Fibroblast of pulmonary artery (primary cell): ENCODE results near the gene KIRREL2.

Experiments
- DNase-seq: peaks from one replicate; pipeline ENCODE4 v3.0.0-alpha.2; 2010; ENCODE audit warnings: low read depth
- H3K4me3 ChIP-seq: replicated peaks from 2 replicates; pipeline ENCODE4 v1.5.1; 2011; ENCODE audit warnings: low read depth, mild to moderate bottlenecking, control low read depth, low read length, moderate library complexity
- CTCF ChIP-seq: IDR thresholded peaks from 2 replicates; pipeline ENCODE4 v1.5.1; 2011; ENCODE audit warnings: mild to moderate bottlenecking, control low read depth, low read length, inconsistent platforms; ENCODE audit errors: missing control alignments

Gene KIRREL2

GRCh38 chr19:35852029-35852780 lies 4.5 kb upstream of the KIRREL2 start, which contains the start of gene NPHS1:
NPHS1 (minus strand) TSS chr19:35852504; CDS start chr19:35851837, 667 bp downstream.
- no peak for DNase-seq
- H3K4me3 ChIP-seq, result no peak within 1 kb of the TSS
- TF ChIP-seq CTCF, result no peak

GRCh38 chr19:35853038-35853756 lies 3.5 kb upstream of the KIRREL2 start:
- no peak for DNase-seq
- H3K4me3 ChIP-seq, result no peak overlapping the region
- no peak for TF ChIP-seq CTCF

GRCh38 chr19:35858311-35858710 lies 1.6 kb downstream of the KIRREL2 start:
- DNase-seq, result no peak
- no peak for TF ChIP-seq CTCF

GRCh38 chr19:35859414-35859813 lies 2.7 kb downstream of the KIRREL2 start:
- TF ChIP-seq CTCF, result no peak
- no peak overlapping the region for H3K4me3 ChIP-seq
- no peak for DNase-seq

More at GRCh38 chr19:35858311-35858710, 1.6 kb downstream of the KIRREL2 start:
- H3K4me3 ChIP-seq, result no peak overlapping the region

- TF ChIP-seq CTCF, result no peak
- no peak overlapping the region for H3K4me3 ChIP-seq
- no peak for DNase-seq
These were observed 3.7 kb downstream of the KIRREL2 start for GRCh38 chr19:35860436-35860817.

- H3K4me3 ChIP-seq, result no peak overlapping the region
- DNase-seq, result no peak
- no peak for TF ChIP-seq CTCF
These were observed 4.3 kb downstream of the KIRREL2 start for GRCh38 chr19:35860818-35861639.
